Stimulated activated CD8-positive, alpha-beta memory T cell treated with anti-CD3 and anti-CD28 coated beads, Interleukin-12 subunit alpha, Interleukin-12 subunit beta, amount 100 ng/mL, for 1 hour (primary cell): ENCODE measurements around the gene HINT2.

Experiments used
- DNase-seq: peaks from one replicate; pipeline ENCODE4 v3.0.0-alpha.2; 2020; ENCODE audit warnings: low read depth

The HINT2 gene

DNA sequence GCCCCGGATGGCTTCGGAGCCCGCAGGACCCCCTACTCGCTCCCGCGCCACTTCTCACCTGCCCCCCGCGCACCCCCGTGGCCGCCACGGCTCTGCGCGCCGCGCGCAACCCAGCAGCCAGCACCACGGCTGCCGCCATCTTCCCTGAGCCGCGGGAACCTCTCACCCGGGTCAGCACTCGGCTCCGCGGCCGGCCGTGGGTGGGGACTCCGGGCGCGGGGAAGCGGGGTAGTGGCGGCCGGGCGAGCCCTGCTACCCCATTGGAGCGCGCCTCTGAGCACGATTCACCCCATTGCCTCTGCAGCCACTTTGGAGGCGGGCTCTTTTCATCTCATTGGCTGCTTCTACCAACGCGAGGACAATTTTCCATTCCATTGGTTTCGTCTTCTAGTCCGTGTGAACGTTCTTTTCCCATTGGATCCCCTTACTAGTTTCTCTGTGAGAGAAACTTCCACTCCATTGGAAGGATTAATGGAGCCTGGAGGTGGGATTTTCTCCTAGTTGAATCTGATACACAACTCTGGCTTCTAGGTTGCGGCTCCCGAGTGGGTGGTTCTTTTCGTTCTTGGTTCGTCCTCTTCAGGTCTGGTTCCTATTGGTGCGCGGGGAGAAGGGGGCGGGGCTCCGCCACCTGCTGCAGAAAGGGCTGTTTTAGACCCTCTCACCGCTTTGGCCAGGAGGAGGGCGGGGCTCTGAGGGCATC is at the start of gene HINT2:
TSS of gene HINT2 (minus strand) at position 202 of the 703 bp plus-strand sequence. CDS start at position 139, 63 bp downstream.
- peak; percentile 95 for DNase-seq

- DNase-seq: no peak
These were observed 48.7 kb upstream of the HINT2 start for GRCh38 chr9:35863583-35863982.

- no peak for DNase-seq
These were observed 47.5 kb upstream of the HINT2 start for GRCh38 chr9:35862328-35862727.

DNA sequence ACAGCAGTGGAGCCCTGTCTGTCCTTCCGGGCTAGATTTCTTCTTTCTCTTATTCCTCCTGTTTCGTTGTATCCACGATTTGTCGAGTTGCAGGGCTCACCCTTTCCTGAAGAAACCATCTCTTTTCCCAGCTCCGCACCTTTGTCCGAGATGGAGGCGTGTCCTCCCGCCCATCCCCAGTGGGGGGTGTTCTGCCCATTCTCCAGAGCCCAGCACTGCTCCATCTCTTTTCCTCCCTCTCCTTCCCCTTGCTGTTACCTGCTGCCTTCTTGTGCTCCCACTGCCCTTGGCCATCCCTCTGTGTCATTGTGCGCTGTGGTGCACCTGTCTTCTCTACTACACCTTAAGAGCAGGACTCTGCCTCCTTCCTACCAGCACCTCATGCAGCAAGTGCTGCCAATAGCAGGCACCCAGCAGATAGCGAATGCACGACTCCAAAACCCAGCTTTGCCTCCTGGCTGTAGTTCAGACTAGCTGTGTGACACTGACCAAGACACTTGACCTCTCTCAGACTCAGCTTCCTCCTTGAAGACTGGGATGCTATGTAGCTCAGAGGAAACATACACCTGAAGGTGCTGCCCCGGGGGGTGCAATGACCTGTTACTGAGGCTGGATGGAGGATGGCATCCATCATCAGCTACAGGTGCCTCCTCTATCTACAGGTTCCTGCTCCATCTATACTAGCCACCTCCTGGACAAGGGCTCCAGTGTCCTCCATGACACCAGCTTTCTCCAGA is 46.5 kb upstream of the HINT2 start:
- DNase-seq: no peak

- DNase-seq: no peak
These were observed 45.1 kb upstream of the HINT2 start for GRCh38 chr9:35859990-35860339.

GRCh38 chr9:35859310-35859989 is 44.6 kb upstream of the HINT2 start:
- DNase-seq: no peak

DNA sequence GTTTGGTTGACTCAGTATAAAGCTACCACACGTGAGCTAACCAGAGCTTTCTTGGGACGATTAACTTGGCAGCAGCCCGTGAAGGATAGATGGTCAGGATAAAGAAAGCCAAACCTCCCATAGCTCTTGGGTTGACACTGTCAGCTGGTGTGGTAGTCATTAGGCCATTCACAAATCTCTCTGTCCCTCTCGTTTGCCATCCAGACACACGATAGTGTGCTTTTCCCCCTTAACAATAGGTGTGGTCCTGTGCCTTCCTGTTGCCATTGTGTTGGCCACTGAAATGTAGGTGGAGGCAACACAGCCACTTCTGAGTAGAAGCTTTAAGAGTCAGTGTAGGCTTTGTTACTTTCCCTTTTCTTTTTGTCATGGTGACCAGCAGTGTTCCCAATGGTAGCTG is 43.6 kb upstream of the HINT2 start:
- no peak for DNase-seq

- DNase-seq: no peak
These were observed 42.0 kb upstream of the HINT2 start for GRCh38 chr9:35856882-35857281.

DNA sequence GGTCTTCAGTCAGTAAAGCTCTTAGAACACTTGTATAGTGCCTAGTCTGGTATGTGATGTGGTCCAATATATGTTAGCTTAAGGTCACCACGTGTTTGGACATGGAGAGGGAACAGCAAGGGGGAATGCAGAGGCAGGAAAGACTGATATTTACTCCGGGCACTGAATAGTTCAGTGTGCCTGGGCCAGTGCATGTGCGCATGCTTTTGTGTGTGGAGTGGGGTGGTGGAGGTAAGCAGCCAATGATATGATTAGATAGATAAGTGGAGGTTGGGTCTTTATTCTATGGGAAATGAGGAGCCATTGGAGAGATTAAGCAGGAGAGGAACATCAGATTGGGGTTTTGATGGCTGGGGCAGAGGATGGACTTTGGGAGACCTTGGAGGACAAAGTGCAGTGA is 41.4 kb upstream of the HINT2 start:
- no peak for DNase-seq

DNA sequence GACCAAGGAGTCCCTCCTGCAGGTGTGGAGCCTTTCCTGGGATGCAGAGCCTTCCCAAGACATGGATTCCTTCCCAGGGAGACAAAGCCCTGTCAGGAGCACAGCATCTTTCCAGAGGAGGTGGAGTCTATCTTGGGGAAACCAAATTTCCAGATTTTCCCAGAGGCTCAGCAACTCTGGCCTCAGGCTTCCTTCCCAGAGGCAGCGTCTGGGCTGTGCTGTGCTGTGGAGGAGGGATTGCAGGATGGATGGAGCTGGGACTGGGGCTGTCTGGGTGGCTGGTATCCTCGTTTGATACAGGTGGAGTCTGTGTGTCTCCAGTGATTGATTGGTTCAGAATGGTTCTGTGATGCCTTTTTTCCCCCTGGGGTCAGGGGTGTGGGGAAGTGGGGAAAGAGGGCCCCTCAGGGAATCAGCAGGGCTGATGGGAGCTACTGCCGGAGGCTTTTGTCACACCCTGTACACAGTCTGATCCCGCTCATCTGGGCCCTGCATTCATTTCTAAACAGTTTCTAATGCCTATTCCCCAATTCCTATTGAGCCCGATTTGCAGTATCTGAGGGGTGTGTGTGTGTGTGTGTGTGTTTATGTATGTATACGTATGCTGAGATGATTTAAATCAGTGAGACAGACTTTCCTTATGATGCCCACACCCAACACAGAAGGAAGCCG is 39.4 kb upstream of the HINT2 start:
- no peak for DNase-seq

DNA sequence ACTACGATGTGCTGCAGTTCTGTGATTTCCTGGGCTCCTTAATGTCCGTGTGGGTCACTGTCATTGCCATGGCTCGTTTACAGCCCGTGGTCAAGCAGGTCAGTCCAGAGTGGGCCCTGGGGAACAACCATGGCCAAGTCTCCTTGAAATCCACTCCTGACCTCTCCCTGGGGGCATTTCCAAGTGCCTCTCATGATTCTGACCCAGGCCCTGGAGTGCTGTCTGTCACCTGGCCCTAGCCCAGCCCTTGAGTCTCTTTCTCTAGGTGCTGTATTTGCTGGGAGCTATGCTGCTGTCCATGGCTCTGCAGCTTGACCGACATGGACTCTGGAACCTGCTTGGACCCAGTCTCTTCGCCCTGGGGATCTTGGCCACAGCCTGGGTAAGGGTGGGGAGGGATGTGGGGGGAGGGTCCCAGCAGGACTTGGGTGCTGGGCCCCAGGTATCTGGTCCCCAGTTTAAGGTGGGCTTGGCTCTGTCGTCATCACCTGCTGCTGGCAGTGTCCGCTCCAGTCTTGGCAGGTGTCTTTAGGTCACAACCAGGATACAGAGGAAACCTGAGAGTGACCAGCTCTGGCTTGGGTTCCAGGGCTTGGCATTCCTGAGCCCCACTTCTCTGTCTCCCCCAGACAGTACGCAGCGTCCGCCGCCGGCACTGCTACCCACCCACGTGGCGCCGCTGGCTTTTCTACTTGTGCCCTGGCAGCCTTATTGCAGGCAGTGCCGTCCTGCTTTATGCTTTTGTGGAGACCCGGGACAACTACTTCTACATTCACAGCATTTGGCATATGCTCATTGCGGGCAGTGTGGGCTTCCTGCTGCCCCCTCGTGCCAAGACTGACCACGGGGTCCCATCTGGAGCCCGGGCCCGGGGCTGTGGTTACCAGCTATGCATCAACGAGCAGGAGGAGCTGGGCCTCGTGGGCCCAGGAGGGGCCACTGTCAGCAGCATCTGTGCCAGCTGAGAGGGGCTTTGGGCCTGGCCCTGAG is 38.3 kb upstream of the HINT2 start:
- DNase-seq: no peak

DNA sequence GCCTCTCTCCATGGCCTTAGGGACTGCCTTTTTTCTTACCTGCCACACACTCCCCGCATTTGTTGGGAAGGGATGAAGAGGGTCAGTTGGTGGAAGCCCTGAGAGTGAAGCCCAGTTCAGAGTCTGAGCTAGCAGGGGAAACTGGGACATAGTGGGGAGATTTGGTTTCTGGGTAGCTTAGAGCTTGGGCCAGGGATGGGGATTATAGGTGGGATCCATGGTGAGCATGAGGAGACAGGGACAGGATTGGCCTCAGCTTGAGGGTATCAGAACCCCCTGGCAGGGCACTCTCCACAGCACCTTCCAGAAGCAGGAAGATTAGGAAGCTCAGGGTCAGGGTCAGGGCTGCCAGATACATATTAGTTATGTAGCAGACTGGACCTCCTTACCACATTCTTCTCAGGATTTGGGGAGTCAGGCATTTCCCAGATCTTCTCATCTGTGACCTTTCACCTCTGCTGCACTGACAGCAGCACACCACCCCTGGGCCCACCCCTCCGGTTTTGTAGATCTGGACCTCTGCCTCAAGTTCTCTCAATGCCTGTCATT is 37.5 kb upstream of the HINT2 start:
- no peak for DNase-seq

DNA sequence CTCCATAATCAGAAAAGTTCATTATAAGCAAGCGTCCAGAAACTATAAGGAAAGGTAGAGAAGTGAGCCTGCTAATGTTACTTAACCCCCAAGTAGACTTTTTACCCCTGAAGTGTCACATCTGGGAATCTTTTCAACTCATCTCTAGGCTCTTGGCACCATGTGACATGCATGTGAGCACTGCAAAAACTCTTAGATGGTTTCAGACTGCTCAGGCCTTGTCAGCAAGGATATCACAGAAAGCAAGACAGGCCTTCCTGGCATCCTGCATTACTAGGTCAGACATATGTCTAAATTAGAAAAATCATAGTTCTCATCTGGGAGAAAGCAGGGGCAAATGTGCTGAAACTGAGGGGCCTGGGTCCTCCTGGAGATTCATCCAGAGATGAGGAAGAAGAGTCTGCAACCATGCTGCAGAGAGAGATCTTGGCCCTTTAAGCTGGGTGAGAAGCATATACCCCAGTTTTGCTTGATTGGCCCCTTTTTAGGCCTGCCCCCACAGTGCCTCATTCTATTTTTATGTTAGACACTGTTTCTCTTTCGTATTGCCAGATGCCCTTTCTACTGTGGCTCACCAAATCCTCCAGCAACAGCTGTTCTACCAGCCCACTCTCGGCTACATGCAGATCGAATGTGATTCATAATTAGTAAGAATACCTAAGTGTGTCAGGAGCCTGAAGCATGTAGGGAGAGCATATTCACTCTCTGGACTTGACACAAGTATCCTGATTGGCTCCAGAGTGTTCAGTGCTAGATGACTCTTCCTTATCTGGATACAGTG is 33.1 kb upstream of the HINT2 start:
- no peak for DNase-seq

DNA sequence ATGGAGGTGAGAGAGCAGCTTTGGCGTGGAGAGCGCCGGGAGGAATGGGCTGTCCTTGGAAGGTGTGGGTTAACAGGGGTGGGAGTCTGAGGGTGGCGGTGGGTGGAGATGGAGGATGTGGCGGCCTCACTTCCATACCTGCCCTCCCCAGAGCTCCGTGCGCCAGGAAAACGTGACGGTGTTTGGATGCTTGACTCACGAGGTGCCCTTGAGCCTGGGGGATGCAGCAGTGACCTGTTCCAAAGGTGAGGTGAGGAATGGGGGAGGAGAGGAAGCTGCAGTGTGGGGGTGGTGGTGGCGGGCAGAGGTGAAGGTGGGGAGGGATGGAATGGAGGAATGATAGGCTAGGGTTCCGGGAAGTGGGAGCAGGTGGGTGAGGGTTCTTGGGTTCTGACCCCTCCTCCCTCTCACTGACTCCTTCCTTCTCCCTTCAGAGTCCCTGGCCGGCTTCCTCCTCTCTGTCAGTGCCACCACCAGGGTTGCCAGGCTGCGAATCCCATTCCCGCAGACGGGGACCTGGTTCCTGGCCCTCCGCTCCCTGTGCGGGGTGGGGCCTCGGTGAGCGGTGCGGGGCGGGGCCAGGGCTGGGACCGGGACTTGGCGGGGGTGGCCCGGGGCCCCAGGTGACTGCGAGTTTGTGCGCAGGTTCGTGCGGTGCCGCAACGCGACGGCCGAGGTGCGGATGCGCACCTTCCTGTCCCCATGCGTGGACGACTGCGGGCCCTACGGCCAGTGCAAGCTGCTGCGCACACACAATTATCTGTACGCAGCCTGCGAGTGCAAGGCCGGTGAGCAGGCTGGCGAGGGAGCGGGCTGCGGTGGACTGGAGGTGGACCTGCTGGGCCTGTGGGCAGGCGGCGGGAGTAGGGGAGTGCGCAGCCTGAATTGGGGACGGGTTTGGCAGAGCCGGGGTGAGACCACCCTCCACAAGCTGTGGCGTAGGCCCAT is 31.3 kb upstream of the HINT2 start:
- DNase-seq: no peak

DNA sequence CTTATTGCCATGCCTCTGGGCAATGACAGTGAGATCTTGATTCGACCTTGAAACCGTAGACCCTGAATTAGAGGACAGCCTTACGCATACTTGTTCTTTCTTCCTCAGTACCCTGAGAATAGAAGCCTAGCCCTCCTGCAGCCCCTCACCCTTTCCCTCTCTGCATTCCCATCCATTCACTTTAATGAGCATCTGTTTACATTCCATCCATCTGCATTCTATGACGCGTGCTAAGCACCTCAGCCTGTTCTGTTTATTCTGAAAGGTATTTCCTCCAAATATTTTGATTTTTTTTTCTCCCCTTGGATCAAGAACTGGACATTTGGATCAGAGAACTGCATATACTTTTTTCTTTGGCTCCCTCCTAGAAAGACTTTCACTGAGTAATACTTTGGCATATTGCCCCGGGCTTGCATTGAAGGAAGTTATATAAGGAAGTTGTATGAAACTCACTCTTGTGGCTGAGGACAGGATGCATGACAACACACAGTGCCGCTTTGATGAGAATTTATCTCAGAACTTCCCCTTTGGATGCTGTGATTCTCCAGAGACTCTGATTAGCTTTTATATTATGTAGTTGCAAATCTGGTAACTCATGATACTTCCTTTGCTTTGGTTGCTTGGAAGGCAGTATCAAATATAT is 29.9 kb upstream of the HINT2 start:
- DNase-seq: no peak

GRCh38 chr9:35842795-35843194 is 28.0 kb upstream of the HINT2 start:
- no peak for DNase-seq

DNA sequence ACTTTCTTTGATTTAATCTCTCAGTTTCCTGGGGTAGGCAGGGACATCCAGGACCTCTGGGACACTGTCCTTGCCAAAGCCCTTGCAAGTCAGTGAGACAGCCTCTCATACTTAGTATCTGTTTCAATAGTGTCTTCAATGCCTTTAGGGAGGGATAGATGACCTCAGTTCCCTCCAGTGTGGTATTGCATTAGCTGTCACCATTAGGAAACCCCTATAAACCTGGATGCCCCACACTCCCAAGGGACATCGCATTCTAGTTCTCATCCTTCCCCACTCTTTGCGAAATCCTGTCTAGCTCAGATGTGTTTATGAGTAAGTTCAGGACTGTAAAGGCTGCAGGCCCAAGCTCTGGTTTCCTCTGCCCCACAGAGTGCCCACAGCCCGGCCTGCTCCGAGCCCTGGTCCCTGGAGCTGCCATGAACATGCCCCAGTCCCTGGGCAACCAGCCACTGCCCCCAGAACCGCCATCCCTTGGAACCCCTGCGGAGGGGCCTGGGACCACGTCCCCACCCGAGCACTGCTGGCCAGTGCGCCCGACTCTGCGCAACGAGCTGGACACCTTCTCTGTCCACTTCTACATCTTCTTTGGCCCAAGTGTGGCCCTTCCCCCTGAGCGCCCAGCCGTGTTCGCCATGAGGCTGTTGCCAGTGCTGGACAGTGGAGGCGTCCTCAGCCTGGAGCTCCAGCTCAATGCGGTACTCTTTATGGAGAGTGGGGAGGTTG is 27.3 kb upstream of the HINT2 start:
- no peak for DNase-seq

- no peak for DNase-seq
These were observed 26.7 kb upstream of the HINT2 start for GRCh38 chr9:35841645-35841900.
